ENCODE results near the gene CYP46A1.
"Not testable (repeated sequence)": the region's sequence is repeated elsewhere in the genome, so short reads cannot be mapped to it uniquely, and the experiment has no call there.

Gene CYP46A1

DNA sequence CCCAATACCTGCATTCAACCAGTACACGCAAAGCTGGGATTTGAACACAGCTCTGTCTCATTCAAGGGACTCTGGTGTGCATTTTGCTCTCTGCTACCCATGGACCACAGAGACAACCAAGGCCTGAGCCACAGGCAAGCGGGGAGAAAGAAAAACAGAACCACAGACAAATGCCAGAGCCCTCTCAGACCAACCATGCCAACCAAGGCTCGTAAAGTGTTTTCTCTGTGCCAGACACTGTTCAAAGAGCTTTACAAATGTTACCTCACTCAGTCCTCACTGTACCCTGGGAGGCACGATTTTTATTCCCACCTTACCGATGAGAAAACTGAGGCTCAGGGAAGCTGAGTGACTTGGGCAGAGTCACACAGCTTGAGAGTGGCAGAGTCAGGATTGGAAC lies 76.7 kb downstream of the CYP46A1 start:
- DNase-seq: no peak

- not testable (repeated sequence) for DNase-seq
These were observed 78.8 kb downstream of the CYP46A1 start for GRCh38 chr14:99762911-99763310.

DNA sequence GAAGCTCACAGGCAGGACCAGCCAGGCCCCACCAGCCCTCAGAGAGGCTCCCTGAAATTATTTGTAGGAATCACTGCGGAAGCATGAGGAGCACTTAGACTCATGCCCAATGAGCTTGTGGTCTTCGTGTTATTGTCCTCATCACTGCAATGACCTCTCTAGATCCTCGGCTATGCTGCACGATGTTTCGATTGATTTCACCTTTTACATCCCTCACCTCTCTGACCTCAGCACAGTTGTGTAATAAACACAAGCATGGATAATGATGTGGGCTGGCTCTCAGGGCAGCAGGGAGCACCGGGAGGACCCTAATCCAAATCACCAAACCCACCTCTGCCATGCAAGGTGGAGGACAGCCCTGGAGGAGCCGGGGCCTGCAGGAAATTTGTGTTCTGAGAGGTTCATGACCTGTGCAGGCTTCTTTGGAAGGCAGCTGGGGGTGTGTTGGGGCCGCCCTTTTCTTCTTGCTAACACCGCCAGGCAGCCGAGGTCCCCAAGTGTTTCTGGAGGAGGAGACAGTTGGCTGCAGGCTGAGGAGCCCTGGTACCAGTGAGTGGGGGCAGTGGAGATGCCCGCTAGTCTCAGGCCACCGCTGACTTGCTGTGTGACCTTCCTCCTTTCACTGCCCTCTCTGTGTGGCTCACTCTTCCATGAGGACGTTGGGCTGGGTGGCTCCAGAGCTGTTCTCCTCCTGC lies 79.6 kb downstream of the CYP46A1 start:
- DNase-seq: no peak

DNA sequence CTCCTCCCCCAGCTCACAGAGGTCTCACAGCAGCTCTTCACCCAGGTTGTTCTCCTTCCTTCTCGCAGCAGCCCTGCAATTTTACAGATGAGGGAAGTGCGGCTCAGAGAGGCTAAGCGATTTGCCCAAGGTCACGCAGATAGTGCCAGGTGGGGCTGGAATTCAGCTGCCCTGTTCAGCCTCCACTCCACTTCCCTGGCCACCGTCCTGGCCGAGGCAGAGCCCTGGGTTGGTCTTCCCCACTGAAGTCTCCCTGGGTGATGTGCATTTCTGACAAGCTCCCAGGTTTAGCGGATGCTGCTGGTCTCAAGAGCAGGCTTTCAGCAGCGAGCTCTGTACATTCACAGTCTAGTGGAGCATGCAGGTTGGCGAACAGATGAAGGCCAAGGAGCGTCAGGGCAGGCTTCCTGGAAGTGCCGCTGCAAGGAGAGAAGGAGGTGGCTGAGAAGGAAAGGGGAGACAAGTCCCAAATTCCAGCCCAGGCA lies 80.2 kb downstream of the CYP46A1 start:
- DNase-seq: no peak

DNA sequence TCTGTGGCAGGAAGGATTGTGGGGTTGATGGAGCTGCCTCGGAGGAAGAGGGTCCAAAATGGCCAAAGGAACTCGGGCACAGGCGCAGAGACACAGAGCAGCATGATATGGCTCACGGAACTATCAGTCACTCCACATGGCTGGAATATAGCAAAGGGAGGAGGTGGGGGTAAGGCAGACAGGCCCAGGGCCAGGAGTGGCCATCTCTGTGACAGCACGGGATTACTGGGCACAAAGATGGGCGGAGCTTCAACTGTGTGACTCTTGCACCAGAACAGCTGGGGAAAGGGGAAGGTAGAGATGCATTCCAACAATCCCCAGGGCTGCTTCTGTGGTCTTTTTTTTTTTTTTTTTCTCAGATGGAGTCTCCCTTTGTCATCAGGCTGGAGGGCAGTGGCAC lies 84.3 kb downstream of the CYP46A1 start:
- no peak for DNase-seq

DNA sequence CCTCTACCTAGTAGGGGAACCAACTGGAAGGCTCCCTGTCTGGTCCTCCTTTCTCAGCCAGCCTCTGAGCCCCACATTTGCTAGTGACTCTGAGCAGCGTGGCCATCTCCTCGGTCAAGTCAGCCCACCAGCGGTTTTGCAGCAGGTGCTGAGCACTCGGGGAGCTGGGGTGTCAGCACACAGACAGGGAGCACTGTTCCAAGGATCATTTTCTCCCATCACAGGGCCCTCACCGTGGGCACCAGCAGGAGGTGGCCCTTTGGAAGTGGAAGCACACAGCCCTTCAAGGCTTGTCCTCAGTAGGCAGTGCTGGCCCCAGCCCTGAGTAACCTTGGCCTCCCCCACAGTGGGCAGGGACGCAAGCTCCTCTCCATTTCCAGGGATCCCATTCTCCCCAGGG lies 85.0 kb downstream of the CYP46A1 start:
- no peak for DNase-seq

GRCh38 chr14:99769799-99770198 lies 85.7 kb downstream of the CYP46A1 start:
- no peak for DNase-seq

DNA sequence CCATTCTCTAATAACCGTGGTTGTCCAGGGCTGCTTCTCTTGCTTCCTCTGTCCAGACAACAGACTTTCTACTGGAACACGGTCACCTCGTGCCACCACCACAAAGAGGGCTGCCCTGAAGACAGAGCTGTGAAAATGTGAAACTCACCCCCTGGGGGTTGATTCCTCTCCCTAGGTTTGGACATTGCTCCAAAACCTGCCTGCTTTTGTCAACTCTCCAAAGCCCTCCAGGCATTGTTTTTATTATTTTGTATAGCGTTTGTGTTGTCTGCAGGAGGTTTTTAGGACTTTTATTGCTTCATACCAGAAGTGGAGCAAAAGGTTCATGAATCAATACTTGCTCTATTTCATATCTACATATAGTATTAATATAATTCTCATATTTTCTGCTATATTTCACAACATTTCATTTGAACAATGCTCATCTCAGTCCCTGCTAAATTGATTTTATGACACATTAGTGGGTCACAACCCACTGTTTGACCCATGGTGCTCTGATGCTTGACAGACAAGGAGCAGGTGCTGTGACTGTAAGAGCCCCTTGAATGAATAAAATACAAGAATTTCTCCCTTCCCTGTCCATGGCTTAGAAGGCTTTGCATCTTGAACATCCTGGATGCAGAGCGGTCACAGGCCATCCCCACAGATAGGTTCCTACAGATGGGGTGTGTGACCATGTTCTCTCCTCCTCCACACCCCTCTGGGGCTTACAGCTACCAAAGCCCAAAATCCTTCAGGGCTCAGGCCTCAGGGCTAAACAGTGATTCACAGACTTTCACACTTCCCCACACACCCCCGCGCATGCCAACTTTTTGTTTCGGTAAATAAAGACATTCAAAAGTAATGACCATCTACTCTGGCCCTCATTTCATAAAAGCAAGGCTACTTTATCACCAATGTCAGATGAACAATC lies 88.5 kb downstream of the CYP46A1 start:
- no peak for DNase-seq

- no peak for DNase-seq
These were observed 89.7 kb downstream of the CYP46A1 start for GRCh38 chr14:99773521-99774497.

DNA sequence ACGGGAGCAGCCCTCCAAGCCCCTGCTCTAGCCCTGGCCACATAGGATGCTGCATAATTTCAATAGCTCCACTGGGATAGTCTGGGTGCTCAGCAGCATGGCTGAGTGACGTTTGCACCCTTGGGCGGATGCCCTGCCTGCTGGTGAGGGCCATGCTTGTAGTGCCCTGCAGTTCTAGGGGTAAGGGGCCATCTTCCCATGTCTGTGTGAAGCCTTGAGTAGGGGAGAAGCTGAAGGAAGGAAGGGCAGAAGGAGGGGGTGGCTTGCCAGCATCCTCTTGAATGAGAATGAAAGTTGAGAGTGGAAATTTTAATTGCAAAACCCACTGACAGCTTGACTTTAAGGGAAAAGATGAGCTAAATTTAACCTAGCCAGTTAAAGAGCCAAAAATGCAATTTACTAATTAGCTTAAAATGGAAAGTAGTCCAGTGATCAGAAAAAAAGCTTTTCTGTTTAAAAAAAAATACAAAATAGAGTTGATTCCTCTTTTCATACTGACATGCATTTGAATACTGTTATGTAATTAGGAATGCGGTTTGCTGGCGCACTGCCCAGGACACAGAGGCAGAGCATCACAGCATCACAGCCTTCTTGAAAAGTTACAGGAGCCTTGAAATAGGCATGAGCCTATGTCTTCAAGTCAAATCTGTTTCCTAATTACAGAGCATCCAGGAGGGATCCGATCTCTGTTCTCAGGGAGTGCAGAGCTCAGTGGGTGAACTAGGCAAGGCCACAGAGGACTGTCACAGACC lies 90.6 kb downstream of the CYP46A1 start:
- DNase-seq: no peak

DNA sequence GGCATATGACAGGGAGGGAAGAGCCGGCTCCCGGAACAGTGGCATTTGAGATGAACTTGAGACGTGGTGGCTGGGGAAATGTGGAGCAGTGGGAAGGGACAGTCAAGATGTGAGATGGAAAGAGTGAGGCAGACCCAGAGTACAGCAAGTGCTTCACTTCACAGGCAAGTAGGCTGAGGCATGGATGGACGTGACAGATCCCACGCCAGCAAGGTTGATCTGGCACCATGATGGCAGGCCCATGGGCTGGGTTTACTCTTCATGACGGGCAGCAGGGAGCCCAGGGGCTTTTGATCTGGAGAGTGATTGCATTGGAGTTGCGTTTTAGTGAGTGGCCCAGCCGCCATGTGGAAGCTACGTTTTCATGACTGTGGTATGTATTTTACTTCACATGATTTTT lies 91.3 kb downstream of the CYP46A1 start:
- no peak for DNase-seq

All from activated CD4-positive, alpha-beta T cell treated with anti-CD3 and anti-CD28 coated beads for 1 hour (primary cell).